Right forelimb (tissue), 1 donor: Measurements from ENCODE around the gene DRD2.
"Not testable (repeated sequence)": the region's sequence is repeated elsewhere in the genome, so short reads cannot be mapped to it uniquely, and the experiment has no call there.

Source experiments
- DNase-seq: peaks from one replicate; pipeline ENCODE4 v3.0.0-alpha.2; 2018

DRD2 gene

DNA sequence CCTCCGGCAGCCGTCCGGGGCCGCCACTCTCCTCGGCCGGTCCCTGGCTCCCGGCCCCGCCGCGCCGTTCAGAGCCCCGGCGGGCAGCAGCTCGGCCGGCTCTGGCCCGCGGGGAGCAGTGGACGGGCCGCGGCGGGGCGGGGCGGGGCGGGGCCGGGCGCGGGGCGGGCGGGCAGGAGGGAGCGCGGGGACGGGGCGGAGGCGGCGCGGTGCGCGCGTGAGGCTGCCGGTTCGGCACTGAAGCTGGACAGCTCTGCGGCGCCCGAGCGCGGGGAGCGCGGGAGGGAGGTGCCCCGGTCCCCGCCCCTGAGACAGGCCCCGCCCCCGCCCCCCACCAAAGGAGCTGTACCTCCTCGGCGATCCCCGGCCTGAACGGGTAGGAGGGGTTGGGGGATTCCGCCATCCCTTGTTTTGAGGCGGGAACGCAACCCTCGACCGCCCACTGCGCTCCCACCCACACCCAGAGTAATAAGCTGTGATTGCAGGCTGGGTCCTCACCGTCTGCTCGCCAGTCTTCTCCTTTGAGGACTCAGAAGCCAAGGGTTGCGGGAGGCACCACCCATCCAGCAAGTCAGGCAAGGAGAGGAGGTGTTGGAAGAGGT, at the start of gene DRD2:
Gene DRD2, minus strand, starts transcription at position 239 of the 602 bp plus-strand sequence. CDS start 50,747 bp downstream, outside the sequence.
- DNase-seq: no peak

DNA sequence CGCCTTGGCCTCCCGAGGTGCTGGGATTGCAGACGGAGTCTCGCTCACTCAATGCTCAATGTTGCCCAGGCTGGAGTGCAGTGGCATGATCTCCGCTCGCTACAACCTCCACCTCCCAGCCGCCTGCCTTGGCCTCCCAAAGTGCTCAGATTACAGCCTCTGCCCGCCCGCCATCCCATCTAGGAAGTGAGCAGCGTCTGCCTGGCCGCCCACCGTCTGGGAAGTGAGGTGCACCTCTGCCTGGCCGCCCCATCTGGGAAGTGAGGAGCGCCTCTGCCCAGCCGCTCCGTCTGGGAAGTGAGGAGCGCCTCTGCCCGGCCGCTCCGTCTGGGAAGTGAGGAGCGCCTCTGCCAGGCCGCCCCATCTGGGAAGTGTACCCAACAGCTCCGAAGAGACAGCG, 48.7 kb upstream of the DRD2 start:
- DNase-seq: not testable (repeated sequence)

DNA sequence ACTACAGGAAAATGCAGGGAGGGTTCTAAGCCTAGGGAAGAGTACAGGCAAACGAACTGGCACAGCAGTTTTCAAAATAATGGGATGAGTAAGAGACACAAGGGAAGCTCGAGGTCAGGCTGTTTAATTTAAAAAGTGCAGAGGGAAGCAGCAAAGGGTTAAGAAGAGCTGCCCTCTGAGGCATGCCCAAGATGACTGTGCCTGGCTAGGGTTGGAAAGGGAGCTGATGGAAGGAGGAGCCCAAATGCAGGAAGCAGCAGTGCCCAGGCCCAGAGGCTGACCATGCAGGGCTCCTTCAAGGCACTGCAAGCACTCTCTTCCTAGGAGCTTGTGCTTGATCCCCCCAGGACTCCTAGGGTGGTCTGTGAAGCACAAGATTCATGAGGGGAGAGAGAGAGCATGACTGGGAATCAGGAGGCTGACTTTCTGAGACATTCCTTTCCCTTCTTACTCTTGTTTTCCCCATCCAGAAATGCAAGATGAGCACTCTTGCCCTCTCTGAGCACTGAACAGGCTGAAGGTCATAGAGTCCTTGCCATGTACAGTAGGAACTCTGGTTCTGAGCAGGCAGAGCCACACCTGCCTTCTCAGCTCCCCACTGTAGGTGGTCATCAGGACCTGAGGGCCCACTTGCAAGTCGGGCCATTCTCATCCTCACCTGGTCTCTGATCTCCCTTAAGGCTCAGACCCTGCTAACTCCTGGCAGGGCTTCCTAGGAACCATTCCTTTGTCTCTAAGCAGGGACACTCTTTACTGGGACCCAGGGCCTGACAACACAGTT, 46.7 kb upstream of the DRD2 start:
- no peak for DNase-seq

DNA sequence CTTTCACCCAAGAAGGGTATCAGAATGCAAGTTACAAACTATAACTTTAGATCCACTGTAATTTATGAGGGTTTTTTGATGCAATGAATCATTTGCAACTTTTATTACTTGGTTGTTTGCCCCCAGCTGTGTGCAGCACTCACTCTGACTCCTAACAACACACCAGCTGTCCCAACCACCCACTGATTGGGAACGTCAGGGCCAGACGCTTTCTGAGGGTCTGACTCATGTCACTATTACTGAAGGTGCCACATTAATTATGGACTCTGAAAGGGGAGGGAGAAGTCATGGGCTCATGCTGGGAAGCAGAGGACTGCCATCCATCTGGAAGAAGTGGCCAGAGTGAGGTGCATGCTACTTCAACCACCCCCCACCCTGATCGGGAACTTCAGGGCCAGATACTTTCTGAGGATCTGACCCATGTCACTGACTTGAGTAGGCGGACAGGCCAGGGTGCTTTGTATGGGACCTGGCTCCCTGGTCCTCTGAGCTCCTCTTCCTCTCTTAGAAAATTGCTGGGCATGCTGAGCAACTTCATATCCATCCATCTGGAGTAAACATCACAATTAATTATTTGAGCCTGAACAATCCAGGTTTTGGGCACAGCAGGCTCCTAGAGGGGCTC, 44.9 kb upstream of the DRD2 start:
- DNase-seq: no peak

- no peak for DNase-seq
Observed at GRCh38 chr11:113518716-113519495, 43.7 kb upstream of the DRD2 start.

DNA sequence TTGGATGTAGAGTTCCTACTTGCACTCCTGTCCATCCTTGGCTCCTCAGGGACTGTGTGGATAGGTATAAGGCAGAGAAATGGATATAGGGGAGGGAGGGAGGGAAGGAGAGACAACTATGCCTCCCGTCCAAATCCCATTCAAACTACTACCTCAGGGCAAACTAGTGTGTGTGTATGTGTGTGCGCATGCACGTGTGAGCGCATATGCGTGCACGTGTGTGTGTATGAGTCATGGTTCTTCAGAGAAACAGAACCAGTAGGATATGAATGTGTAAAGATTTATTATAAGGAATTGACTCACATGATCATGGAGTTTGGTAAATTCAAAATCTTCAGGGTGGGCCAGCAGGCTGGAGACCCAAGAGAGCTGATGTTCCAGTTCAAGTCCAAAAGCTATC, 42.2 kb upstream of the DRD2 start:
- DNase-seq: no peak

DNA sequence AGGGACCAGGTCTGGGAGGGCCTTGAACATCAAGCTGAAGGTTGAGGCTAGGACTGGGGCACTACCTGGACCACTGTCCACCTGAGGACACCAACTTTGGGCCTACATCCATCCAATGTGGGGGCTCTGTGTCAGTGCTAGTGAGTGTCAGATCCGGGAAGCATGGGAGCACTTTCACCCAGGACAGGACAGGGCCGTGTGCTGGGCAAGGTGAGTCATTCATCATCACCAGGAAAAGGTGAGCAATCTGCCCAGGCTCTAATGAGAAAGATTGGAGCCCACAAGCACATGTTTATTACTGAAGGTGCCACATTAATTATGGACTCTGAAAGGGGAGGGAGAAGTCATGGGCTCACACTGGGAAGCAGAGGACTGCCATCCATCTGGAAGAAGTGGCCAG, 39.7 kb upstream of the DRD2 start:
- DNase-seq: no peak

DNA sequence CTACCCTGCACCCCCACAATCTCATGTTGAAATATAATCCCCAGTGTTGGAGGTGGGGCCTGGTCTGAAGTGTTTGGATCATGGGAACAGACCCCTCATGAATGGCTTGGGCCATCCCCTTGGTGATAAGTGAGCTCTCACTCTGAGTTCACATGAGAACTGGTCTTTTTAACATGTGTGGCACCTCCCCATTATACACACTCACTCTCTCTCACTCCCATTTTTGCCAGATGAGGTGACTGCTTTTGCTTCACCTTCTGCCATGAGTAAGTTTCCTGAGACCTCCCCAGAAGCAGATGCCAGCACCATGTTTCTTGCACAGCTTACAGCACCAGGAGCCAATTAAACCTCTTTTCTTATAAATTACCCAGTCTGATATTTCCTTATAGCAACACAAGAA, 32.1 kb upstream of the DRD2 start:
- DNase-seq: no peak

GRCh38 chr11:113506893-113507292, 31.7 kb upstream of the DRD2 start:
- no peak for DNase-seq

GRCh38 chr11:113506461-113506860, 31.3 kb upstream of the DRD2 start:
- DNase-seq: no peak

DNA sequence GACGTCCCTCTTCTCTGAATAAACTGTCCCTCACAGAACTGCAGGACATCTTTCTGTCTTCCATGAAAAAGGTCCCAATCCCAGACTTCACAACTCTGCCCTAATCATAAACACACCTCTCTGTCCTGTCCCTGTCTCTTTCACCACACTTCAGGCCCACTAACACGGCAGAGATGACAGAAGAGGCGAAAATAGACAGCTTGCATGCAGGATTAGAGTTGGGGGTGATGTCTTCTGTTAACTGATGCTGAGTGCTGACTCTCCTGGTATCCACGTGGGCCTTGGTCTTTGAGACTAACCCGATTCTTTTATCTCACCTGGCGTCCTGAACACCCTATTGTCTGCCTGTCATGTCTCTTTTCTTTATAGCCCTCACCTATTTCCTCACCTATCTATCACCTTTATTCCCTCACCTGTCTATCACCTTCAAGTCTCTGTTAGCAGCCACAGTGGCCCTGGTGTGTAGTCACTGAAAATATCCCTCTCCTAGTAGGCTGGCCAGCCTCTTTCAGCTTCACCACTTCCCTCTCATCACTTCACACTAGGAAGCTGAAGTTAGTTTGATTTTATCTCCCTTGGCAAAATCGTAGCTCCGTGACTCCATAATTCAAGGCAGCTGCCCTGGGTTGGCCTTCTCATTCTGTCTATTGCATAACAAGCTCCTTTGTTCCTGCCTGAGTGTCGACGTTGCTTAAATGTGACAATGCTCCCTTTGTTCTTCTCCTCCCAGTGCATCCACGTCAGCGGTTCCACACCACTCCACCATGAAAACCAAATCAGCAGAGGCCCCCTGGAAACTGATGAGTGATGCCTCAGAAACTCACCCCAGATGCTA, 30.6 kb upstream of the DRD2 start:
- no peak for DNase-seq

- DNase-seq: no peak
Observed at GRCh38 chr11:113505046-113505445, 29.8 kb upstream of the DRD2 start.

DNA sequence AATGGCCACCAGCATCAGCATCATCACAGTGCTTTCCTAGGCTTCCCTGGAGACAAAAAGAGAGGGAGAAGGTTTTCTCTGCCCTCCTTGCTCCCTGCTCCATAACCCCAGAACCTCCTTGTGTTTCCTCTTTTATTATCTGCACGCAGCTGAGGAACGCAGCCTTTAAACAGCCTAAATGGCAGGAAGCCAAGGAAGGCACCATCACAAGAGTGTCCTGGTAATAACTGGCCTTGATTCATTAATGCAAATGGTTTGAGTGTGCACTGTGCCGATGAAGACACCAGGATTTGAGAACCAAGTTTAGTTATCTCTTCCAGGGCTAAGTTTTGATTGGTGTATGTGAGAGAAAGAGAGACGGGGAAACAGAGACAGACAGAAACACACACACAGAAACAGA, 29.4 kb upstream of the DRD2 start:
- no peak for DNase-seq

- no peak for DNase-seq
Observed at GRCh38 chr11:113504071-113504470, 28.9 kb upstream of the DRD2 start.

GRCh38 chr11:113497066-113497910, 22.1 kb upstream of the DRD2 start:
- DNase-seq: no peak

DNA sequence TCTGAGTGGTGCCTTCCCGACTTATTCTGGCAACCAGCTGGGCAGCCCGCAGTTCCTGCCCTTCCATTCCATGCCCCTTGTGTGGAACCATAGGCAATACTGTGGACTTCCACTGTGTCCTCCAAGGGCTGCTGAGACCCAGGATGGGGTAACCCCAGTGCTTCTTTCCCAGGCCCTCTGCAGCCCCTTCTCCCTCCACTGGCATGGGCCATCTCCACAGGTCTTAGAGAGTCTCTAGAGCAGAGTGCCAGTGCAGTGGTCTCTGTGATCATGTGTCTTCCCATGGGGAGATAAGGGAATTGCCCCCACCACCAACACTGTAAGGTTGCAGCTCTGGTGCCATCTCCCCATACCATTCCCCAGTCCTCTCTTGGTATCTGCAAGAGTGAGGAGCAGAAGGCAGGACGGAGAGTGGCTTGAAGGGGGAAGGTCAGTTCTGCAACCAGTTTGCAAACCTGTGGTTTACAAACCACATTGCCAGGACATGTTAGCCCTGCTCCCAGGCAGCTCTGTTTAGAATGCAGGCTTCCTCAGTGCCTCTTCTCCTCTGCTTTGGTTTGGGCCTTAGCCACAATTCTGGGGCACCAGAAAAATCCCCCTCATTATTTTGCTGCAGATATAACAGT, 20.9 kb upstream of the DRD2 start:
- DNase-seq: no peak

DNA sequence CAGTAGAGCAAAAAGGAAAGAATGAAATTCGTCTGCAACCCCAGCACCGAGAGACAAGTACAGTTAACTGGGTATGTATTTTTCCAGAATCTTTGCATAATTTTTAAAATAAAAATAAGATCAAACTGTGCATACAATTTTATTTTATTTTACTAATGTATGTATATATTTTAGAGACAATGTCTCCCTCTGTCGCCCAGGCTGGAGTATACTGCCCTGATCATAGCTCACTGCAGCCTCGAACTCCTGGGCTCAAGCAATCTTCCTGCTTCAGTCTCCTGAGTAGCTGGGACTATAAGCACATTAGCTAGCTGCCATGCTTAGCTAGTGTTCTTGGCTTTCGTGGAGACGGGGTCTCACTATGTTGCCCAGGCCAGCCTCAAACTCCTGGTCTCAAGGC, 18.8 kb upstream of the DRD2 start:
- no peak for DNase-seq

DNA sequence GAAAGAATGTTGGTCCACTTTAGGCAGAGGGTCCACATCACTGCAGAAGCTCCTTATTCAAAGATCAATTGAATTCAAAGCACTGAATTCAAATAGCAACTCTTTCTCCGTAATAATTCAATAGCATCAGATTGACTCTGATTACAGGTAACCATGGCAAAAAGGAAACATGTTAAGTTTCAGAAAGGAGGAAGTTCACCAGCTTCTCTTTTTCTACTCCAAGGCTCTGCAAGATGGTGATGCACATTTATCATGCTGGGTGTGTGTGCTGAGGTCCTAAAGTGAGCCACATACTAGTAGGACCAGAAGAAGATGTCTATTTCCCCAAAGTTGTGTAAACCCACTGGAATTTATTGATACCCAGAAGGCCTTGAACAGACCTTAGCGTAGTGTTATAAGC, 18.0 kb upstream of the DRD2 start:
- no peak for DNase-seq

GRCh38 chr11:113488931-113489351, 13.7 kb upstream of the DRD2 start:
- no peak for DNase-seq

GRCh38 chr11:113487622-113488021, 12.4 kb upstream of the DRD2 start:
- no peak for DNase-seq

GRCh38 chr11:113484223-113484622, 9.0 kb upstream of the DRD2 start:
- no peak for DNase-seq
